DMS114 treated with DMSO at 0.1 percent for 48 hours (cell line): ENCODE data around the gene GPR31.
"Not testable (repeated sequence)": the region's sequence is repeated elsewhere in the genome, so short reads cannot be mapped to it uniquely, and the experiment has no call there.

Experiments
- DNase-seq: peaks from one replicate; lab custom pipeline; 2025; ENCODE audit not compliant: unreplicated experiment; lab: John Stamatoyannopoulos, UW

The GPR31 gene, protein sequence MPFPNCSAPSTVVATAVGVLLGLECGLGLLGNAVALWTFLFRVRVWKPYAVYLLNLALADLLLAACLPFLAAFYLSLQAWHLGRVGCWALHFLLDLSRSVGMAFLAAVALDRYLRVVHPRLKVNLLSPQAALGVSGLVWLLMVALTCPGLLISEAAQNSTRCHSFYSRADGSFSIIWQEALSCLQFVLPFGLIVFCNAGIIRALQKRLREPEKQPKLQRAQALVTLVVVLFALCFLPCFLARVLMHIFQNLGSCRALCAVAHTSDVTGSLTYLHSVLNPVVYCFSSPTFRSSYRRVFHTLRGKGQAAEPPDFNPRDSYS

DNA sequence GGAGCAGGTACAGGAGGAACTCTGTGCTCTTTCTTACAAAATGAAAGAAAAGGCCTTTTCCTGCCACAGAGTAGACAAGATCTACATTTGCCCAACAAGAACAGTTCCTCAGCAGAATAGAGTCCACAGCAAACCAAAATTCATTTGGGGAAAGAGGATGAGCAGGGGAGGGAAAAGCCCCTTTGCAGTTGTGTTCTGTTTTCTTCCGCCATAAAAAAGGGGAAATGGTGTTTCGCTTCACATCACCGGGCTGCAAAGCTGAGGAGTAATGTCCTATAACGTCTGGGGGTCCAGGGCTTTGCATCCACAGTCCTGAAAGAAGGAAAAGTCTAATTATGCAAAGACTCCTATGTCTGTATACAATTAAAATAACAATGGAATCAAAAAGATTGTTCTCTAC lies at the start of gene GPR31:
TSS of gene GPR31 (minus strand) at position 118 of the 400 bp plus-strand sequence. CDS start 149 bp downstream, outside the sequence.
- DNase-seq, result no peak

DNA sequence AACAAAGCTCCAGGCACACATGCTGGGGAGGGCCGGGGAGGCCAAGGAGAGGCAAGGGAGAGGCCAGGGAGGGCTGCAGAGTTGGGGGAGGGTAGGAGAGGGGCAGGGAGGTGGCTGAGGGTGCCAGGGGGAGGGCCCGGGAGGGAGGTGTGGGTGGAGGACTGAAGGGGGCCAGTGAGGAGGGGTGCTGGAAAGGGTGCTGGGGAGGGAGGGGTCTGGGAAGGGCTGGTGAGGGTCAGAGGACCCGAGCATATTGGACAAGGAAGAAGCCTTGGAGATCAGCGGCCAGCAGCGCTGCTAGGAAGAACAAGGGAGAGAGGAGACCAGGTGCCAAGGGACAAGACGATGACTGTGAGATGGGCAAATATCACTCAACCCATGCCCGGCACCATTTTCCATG lies 49.7 kb upstream of the GPR31 start:
- no peak for DNase-seq

DNA sequence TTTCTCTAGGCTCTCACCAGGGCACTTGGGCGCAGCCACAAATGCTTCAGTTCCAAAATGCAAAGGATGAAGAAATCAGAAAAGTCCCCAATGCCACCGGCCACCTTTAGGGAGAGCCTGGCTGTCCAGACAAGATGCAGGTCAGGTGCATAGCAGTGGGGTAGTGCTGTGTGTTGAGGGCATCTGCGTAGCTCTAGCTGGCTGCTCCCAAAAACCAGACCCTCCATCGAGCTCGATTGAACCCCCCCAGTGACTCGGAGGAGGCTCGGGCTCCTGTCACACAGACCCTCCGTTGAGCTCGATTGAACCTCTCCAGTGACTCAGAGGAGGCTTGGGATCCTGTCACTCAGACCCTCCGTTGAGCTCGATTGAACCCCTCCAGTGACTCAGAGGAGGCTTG lies 47.5 kb upstream of the GPR31 start:
- not testable (repeated sequence) for DNase-seq

DNA sequence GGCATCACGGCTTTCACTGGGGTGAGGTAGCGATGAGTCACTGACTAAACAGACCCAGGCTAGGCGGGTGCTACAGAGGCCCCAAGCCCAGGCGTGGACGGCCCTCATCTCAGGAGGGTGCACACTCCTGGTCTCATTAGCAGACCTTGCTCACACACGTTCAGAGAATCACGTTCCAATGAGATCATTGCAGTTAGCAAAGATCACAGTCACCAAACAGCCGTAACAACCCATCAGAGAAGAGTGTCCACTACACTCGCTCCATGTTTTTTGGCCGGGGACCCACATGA lies 46.2 kb upstream of the GPR31 start:
- not testable (repeated sequence) for DNase-seq

DNA sequence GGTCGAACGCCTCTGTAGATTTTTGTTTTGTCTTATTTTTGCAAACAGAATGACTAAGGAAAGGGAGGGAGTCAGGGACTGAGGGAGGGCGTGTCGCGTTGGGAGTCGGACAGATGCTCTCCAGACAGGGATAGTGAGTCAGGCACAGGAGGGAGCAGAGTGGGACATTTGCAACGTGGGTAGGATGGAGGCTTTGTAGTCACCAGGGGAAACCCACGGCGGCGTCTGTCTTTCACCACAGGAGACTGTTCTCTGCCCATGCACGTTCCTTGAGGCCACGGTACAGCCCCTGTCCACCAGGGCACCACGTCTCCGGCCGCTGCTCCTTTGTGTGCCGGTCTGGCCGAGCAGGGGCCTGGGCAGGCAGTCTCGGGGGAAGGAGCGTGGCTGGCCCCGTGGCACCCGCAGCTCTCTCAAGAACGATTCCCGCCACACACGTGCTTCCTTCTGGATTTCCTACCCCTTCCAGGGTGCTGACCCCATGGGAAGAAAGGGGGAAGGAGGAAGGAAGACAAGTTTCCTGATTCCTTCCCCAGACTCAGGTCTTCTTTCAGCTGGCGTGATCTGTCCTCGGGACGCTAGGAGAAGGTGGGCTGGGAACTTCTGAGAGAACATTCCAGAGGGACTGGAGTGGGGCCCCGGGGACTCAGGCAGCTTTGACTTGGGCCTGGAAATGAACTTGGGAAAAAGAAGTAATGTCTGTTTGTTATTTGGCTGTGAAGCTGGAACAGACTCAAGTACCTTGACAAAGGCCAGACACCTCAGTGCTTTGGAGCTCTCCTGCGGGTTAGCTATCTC lies 45.7 kb upstream of the GPR31 start:
- DNase-seq, result not testable (repeated sequence)

DNA sequence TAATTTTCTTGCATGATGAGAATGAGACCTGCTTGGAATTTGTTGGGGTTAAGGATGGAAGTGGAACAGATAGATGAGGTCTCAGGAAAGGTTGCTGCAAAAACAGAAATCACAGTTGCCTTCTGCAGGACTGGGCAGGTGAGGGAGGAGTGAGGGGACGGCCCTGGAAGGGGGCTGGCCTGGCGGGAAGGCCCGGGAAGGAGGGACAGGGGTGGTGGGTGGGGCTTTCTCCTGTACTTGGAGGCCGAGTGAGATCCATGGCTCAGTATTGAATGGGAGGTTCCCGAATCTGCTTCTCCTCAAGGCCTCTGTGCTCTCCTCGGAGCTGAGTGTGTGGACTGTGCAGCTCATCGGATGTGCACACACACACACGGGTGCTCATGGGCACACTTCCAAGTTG lies 44.8 kb upstream of the GPR31 start:
- DNase-seq, result not testable (repeated sequence)

DNA sequence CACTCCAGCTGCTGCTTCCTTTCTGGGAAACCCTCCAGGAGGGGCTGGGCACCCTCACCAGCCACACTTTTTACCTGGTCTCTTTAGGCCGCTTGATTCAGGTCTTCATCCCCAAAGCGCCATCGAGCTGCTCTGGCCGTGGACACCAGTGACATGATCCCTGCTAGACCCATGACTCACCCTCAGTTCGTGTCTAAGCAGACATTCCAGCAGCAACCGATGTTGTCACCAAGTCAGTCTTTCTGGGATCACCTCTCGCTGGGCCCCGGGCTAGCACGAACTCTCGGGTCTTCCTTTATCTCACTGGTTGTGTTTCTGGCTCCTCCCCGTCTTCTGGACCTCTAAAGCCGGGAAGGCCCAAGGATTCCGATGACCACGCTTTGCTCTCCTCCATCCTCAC lies 43.0 kb upstream of the GPR31 start:
- DNase-seq, result no peak

DNA sequence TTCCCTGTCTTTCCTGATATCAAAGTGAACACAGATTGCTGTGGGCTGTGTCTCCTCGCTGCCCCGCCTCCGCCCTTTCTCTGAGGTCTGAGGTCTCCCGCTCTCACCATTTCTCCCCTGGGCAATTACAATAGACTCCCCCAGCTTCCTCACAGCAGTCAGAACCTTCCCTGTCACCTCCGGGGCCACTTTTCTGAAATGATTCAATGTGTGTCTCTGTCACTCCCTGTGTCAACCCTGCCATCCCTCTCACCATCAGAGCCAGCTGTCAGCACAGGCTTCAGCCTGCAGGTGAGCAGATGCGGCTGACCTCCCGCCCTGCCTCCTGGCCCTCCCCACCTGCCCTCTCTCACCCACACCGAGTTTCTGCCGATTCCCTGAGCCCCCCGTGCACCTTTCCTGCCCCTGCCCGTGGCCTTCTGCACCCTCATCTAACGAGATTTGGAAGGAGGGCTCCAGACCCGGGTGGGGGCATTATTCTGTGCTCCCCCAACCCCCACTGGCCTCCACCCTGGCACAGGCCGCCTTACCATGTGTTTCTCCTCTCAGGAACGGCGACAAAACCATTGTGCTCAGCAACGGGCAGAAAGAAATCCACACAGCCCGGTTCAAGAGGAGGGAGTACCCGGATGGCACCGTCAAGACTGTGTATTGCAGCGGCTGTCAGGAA lies 38.3 kb upstream of the GPR31 start:
- not testable (repeated sequence) for DNase-seq

- not testable (repeated sequence) for DNase-seq
These were observed 35.8 kb upstream of the GPR31 start for GRCh38 chr6:167193515-167194125.

- DNase-seq, result not testable (repeated sequence)
These were observed 33.3 kb upstream of the GPR31 start for GRCh38 chr6:167191043-167191583.

- not testable (repeated sequence) for DNase-seq
These were observed 29.5 kb upstream of the GPR31 start for GRCh38 chr6:167187275-167187674.

DNA sequence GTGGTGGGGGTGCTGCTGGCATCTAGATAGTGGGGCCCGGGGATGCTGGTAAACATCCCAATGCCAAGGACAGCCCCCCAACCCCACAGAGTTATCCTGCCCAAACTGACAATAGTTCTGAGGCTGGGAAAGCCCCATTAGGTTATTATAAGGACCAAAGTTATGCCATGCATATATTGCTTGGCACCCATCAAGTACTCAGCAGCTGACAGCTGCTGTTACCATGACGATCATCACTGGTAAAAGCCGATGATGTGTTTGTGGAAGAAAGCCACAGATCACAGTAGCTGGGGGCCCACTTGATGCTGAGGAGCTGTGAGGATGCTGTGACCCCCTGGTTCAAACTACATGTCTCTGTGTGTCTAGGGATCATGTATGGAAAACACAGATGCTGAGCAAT lies 27.3 kb upstream of the GPR31 start:
- DNase-seq, result not testable (repeated sequence)

- not testable (repeated sequence) for DNase-seq
These were observed 25.1 kb upstream of the GPR31 start for GRCh38 chr6:167182913-167183314.

GRCh38 chr6:167181351-167181750 lies 23.6 kb upstream of the GPR31 start:
- DNase-seq, result not testable (repeated sequence)

DNA sequence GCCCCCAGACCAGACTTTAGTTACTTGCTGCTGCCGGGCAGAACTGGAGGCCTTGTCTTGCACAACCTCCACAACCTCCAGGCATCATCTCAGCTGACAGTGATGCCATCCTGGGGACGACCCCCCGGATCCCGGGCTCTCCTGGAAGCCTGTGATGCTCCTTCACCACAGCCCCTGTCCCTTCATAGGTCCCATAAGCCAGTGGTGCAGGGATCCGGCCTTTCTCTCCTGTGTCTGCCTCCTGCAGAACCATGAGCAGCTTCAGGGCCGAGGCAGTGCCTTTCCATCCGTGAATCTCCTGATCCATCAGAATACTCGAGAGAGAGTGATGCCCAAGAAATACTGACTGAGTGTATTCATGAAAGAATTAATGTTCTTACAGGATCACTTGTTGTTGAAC lies 22.3 kb upstream of the GPR31 start:
- DNase-seq, result not testable (repeated sequence)

- not testable (repeated sequence) for DNase-seq
These were observed 21.3 kb upstream of the GPR31 start for GRCh38 chr6:167178896-167179655.

GRCh38 chr6:167177271-167177670 lies 19.5 kb upstream of the GPR31 start:
- DNase-seq, result not testable (repeated sequence)

DNA sequence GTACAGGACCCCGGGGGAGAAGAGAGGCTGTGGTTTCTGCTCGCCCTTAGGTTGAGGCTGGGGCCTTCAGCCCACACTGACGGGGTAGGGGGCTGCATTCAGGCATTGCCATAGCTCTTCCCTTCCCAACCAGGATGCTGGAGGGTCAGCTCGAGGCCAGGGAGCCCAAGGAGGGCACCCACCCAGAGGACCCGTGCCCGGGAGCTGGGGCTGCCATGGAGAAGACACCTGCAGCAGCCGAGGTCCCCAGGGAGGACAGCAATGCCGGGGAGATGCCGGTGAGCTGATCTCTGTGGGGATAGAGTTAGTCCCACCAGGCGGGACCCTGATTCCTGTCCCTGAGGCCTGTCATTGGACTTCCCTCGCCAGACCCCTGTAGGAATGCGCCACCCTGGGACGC lies 14.2 kb upstream of the GPR31 start:
- DNase-seq, result not testable (repeated sequence)

GRCh38 chr6:167171300-167171699 lies 13.5 kb upstream of the GPR31 start:
- DNase-seq, result not testable (repeated sequence)

DNA sequence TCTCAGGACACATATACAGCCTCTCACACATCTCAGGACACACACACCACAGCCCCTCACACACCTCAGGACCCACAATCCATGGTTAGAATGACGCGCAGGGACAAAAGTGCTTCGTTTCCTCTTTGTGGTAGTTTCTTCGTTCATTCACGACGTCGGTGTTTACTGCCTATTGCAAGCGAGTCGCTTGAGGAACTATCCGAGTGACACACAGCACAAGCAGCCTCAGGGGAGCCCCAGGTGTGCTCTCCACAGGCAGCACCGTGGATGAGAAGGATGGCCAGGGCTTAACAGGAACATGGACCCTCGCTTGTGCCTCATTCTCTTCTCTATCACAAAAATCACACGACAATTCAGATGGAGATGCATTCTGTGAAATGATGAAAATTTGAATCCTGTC lies 12.1 kb upstream of the GPR31 start:
- DNase-seq, result not testable (repeated sequence)
